Transverse colon (tissue), 4 donors: Measurements from ENCODE around the gene RUFY4.

Source experiments
- CTCF ChIP-seq, 5 experiments: fragments of 200-600 bp in 3 of 5; fragments of 450-650 bp in 2 of 5; sonication (generic) in 3 of 5; IDR thresholded peaks; 1 replicate in 2 of 5; 2 replicates in 3 of 5; pipeline ENCODE4 v1.5.1; 2016 to 2017; ENCODE audit warnings: antibody characterized with exemption in 5 of 5, inconsistent platforms in 3 of 5, mild to moderate bottlenecking in 2 of 5, moderate library complexity in 1 of 5
- POLR2A ChIP-seq: fragments of 450-650 bp; IDR thresholded peaks from one replicate; pipeline ENCODE4 v1.6.1; 2016; ENCODE audit warnings: antibody characterized with exemption, mild to moderate bottlenecking, moderate library complexity
- POLR2AphosphoS5 ChIP-seq, 3 donors: sonication (generic); formaldehyde crosslinking; IDR thresholded peaks; one replicate each; pipeline ENCODE4 v1.6.1; 2016; ENCODE audit warnings: antibody characterized with exemption in 3 of 3

DNA sequence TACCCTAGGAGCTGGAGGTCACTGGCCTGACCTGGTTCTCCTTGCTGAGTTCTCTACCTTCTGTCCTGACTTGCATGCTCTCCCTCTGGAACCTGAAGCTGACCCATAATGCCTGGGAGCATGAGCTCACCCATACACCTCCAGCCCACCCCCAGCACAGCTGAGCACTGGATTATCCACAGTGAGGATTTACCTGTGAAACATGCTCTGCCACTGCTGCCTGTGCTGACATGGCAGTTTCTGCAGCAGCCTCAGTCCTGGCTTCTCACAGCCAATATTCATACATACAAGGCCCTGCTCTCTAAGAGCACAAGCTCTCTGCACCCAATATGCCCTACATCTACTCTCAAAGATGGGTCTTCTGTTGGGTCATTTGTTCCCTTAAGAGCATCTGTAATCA, 61.8 kb downstream of the RUFY4 start:
- no peak for TF ChIP-seq CTCF (IDR thresholded peaks at IDR 0.05)
- TF ChIP-seq POLR2AphosphoS5 (IDR thresholded peaks at IDR 0.05) = no peak
- TF ChIP-seq POLR2A = no peak
